Bronchial epithelial cell (primary cell): ENCODE data around the gene NPVF. TPM values are rescaled to one million over a fixed set of nuclear protein-coding genes. Genes with fewer than 3 reads are reported as not detected.

ENCODE experiments used
- DNase-seq: peaks from one replicate; pipeline ENCODE4 v3.0.0-alpha.2; 2010; ENCODE audit warnings: low read depth
- FAIRE-seq: peaks from 2 replicates; lab custom pipeline; 2011; peaks lifted over from hg19 to GRCh38; lab: Jason Lieb, UNC
- H3K27me3 ChIP-seq: 2 replicates; pipeline ENCODE4 v1.5.1; 2011; ENCODE audit warnings: low read length; ENCODE audit not compliant: control insufficient read depth, insufficient read depth
- H3K36me3 ChIP-seq: 2 replicates; pipeline ENCODE4 v1.5.1; 2011; ENCODE audit warnings: low read length; ENCODE audit not compliant: control insufficient read depth, insufficient read depth
- H3K4me3 ChIP-seq: 2 replicates; pipeline ENCODE4 v1.5.1; 2011; ENCODE audit warnings: mild to moderate bottlenecking, low read depth, low read length, control low read depth
- total RNA-seq: library from RNA; depleted of rRNA; stranded (reverse); fragments of >200 nt; gene quantifications from 2 replicates; pipeline ENCODE4 v1.2.1, GENCODE V29; 2014
- TF ChIP-seq, protein P1 (sequence below): IDR thresholded peaks from 2 replicates; pipeline ENCODE4 v1.5.1; 2011; ENCODE audit warnings: mild to moderate bottlenecking, moderate library complexity, low read length, control low read depth, inconsistent platforms; ENCODE audit not compliant: insufficient read depth, severe bottlenecking

NPVF gene
- total RNA-seq, 1 donor from 2014 or later, result not detected

- no peak overlapping the region for H3K4me3 ChIP-seq
- no peak for DNase-seq
- H3K27me3 ChIP-seq, result no peaks in the 10 kb centered on the region
- H3K36me3 ChIP-seq, result no peaks in the 10 kb centered on the region
- TF ChIP-seq, protein P1, sequence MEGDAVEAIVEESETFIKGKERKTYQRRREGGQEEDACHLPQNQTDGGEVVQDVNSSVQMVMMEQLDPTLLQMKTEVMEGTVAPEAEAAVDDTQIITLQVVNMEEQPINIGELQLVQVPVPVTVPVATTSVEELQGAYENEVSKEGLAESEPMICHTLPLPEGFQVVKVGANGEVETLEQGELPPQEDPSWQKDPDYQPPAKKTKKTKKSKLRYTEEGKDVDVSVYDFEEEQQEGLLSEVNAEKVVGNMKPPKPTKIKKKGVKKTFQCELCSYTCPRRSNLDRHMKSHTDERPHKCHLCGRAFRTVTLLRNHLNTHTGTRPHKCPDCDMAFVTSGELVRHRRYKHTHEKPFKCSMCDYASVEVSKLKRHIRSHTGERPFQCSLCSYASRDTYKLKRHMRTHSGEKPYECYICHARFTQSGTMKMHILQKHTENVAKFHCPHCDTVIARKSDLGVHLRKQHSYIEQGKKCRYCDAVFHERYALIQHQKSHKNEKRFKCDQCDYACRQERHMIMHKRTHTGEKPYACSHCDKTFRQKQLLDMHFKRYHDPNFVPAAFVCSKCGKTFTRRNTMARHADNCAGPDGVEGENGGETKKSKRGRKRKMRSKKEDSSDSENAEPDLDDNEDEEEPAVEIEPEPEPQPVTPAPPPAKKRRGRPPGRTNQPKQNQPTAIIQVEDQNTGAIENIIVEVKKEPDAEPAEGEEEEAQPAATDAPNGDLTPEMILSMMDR, result no peak
- no peak for FAIRE-seq
These were observed 19.6 kb downstream of the NPVF start for GRCh38 chr7:25208525-25209221.

DNA sequence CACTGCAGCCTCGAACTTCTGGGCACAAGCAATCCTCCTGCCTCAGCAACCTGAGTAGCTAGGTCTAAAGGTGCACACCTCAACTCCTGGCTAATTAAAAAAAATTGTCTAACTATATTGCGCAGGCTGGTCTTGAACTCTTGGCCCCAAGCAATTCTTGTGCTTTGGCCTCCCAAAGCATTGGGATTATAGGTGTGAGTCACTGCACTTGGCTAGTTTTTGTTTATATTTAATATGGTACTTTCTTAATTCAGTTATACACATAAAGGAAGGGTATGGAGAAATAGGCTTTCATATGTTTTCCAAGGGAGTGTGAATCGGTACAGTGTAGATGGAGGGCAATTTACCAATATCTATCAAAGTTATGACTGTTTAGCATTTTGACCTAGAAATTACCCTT, 20.4 kb downstream of the NPVF start:
- Histone ChIP-seq H3K4me3 (no peak overlapping the region), H3K36me3 (no peaks in the 10 kb centered on the region), H3K27me3 (no peaks in the 10 kb centered on the region)
- FAIRE-seq, result no peak
- TF ChIP-seq, protein P1, result no peak
- no peak for DNase-seq

DNA sequence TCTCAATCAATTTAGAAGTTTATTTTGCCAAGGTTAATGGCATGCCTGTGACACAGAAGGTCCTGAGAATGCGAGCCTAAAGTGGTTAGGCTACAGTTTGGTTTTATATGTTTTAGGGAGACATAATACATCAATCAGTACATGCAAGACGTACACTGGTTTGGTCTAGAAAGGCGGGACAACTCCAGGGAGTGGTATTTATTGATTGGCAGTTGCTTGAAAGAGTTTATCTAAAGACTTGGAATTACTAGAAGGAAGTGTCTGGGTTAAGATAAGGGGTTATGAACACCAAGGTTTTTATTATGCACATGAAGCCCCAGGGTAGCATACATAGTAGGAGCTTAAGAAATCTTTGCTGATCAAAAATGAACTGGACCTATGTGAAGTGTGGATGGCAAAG, 21.5 kb downstream of the NPVF start:
- TF ChIP-seq, protein P1, result no peak
- FAIRE-seq, result no peak
- Histone ChIP-seq H3K27me3 (no peaks in the 10 kb centered on the region), H3K36me3 (no peaks in the 10 kb centered on the region), H3K4me3 (no peak overlapping the region)
- no peak for DNase-seq

GRCh38 chr7:25196132-25196896, 32.0 kb downstream of the NPVF start:
- no peak for FAIRE-seq
- H3K36me3 ChIP-seq, result no peaks in the 10 kb centered on the region
- DNase-seq, result no peak
- TF ChIP-seq, protein P1, result no peak
- H3K4me3 ChIP-seq, result no peak overlapping the region
- peaks cover 1% of the 10 kb centered on the region for H3K27me3 ChIP-seq

- H3K27me3 ChIP-seq, result peaks cover 1% of the 10 kb centered on the region
- DNase-seq (no peak), FAIRE-seq (no peak)
- H3K36me3 ChIP-seq, result no peaks in the 10 kb centered on the region
- TF ChIP-seq, protein P1, result no peak
- no peak overlapping the region for H3K4me3 ChIP-seq
These were observed 34.2 kb downstream of the NPVF start for GRCh38 chr7:25194036-25194435.
